Neural progenitor cell (in vitro differentiated cells): ENCODE data around the gene GLTP. TPM values are rescaled to one million over a fixed set of nuclear protein-coding genes. Genes with fewer than 3 reads are reported as not detected.

ENCODE experiments used
- DNase-seq: peaks from one replicate; pipeline ENCODE4 v3.0.0-alpha.2; 2016; ENCODE audit warnings: low spot score
- H2AFZ ChIP-seq: fragments of 200-600 bp; sonication (generic); replicated peaks from 2 replicates; pipeline ENCODE4 v1.6.1; 2016; ENCODE audit warnings: antibody characterized with exemption
- H3F3A ChIP-seq: fragments of 200-600 bp; sonication (generic); 2 replicates; pipeline ENCODE4 v1.6.1; 2016; ENCODE audit warnings: antibody characterized with exemption, low read depth
- H3K27ac ChIP-seq: fragments of 200-600 bp; sonication (generic); 2 replicates; pipeline ENCODE4 v1.5.1; 2016; ENCODE audit warnings: mild to moderate bottlenecking
- H3K27me3 ChIP-seq: fragments of 200-600 bp; sonication (generic); 2 replicates; pipeline ENCODE4 v1.6.1; 2016; ENCODE audit warnings: mild to moderate bottlenecking, moderate library complexity
- H3K36me3 ChIP-seq: fragments of 200-600 bp; sonication (generic); 2 replicates; pipeline ENCODE4 v1.5.1; 2016
- H3K4me1 ChIP-seq: fragments of 200-600 bp; sonication (generic); 2 replicates; pipeline ENCODE4 v1.6.1; 2016; ENCODE audit warnings: mixed run types
- H3K4me2 ChIP-seq: fragments of 200-600 bp; sonication (generic); 2 replicates; pipeline ENCODE4 v1.6.1; 2016
- H3K4me3 ChIP-seq: fragments of 200-600 bp; sonication (generic); 2 replicates; pipeline ENCODE4 v1.5.1; 2016
- H3K79me2 ChIP-seq: fragments of 200-600 bp; sonication (generic); 2 replicates; pipeline ENCODE4 v1.6.1; 2016; ENCODE audit warnings: low read depth
- H3K9ac ChIP-seq: fragments of 200-600 bp; sonication (generic); 2 replicates; pipeline ENCODE4 v1.6.1; 2016
- H3K9me3 ChIP-seq: fragments of 200-600 bp; sonication (generic); 2 replicates; pipeline ENCODE4 v1.5.1; 2016; ENCODE audit warnings: low read depth
- H4K20me1 ChIP-seq: fragments of 200-600 bp; sonication (generic); 2 replicates; pipeline ENCODE4 v1.6.1; 2016; ENCODE audit warnings: low read depth
- H3K27ac Mint-ChIP-seq: 3 replicates; pipeline ENCODE4 v1.8.0; 2021; ENCODE audit warnings: mixed read lengths
- H3K27me3 Mint-ChIP-seq: 2 replicates; pipeline ENCODE4 v1.8.0; 2022; ENCODE audit warnings: low read depth, mild to moderate bottlenecking, inconsistent platforms, moderate library complexity, mixed read lengths; ENCODE audit not compliant: insufficient read depth
- H3K36me3 Mint-ChIP-seq: 3 replicates; pipeline ENCODE4 v1.8.0; 2021; ENCODE audit warnings: mixed read lengths
- H3K4me1 Mint-ChIP-seq: 3 replicates; pipeline ENCODE4 v1.8.0; 2021; ENCODE audit warnings: mixed read lengths
- H3K4me3 Mint-ChIP-seq: 3 replicates; pipeline ENCODE4 v1.8.0; 2021; ENCODE audit warnings: mild to moderate bottlenecking, moderate library complexity, mixed read lengths
- H3K9me3 Mint-ChIP-seq: 3 replicates; pipeline ENCODE4 v1.8.0; 2020; ENCODE audit warnings: mixed read lengths
- CTCF ChIP-seq: fragments of 200-600 bp; sonication (generic); IDR thresholded peaks from 2 replicates; pipeline ENCODE4 v1.5.1; 2017; ENCODE audit warnings: antibody characterized with exemption, mild to moderate bottlenecking
- EZH2 ChIP-seq: fragments of 200-600 bp; sonication (generic); IDR thresholded peaks from 2 replicates; pipeline ENCODE4 v1.6.1; 2017; ENCODE audit warnings: antibody characterized with exemption, mild to moderate bottlenecking, moderate library complexity
- EZH2phosphoT487 ChIP-seq: fragments of 200-600 bp; sonication (generic); IDR thresholded peaks from 2 replicates; pipeline ENCODE4 v1.6.1; 2017; ENCODE audit warnings: antibody characterized with exemption
- total RNA-seq: library from RNA; depleted of rRNA; stranded (reverse); fragments of >200 nt; gene quantifications from 2 replicates; pipeline ENCODE4 v1.2.3, GENCODE V29; 2015; ENCODE audit warnings: low replicate concordance

The GLTP gene
- total RNA-seq, 1 donor from 2014 or later = 24.0 TPM

- Histone ChIP-seq H3K36me3 (no peaks in the 10 kb centered on the region), H3K9ac (no peak overlapping the region), H3K4me2 (no peak overlapping the region), H3K27ac (no peak overlapping the region), H3K4me3 (no peak overlapping the region), H3K79me2 (no peaks in the 10 kb centered on the region), H3F3A (peaks cover 9% of the 10 kb centered on the region), H3K4me1 (peaks cover 3% of the 10 kb centered on the region), H2AFZ (no peak overlapping the region), H4K20me1 (no peaks in the 10 kb centered on the region), H3K27me3 (no peaks in the 10 kb centered on the region), H3K9me3 (no peaks in the 10 kb centered on the region)
- Mint-ChIP-seq H3K4me1 (peaks cover 12% of the 10 kb centered on the region), H3K4me3 (no peak overlapping the region), H3K27ac (peak overlapping the region; percentile 92), H3K36me3 (no peaks in the 10 kb centered on the region), H3K9me3 (no peaks in the 10 kb centered on the region), H3K27me3 (peaks cover 12% of the 10 kb centered on the region)
- TF ChIP-seq EZH2phosphoT487 = no peak
- TF ChIP-seq CTCF = no peak
- TF ChIP-seq EZH2 = no peak
- no peak for DNase-seq
Measured at GRCh38 chr12:109818905-109819500, 61.3 kb downstream of the GLTP start.

- no peaks in the 10 kb centered on the region for H3K79me2 ChIP-seq
- H3K9ac ChIP-seq = no peak overlapping the region
- H3K27ac ChIP-seq = no peak overlapping the region
- TF ChIP-seq CTCF (no peak), EZH2phosphoT487 (no peak), EZH2 (no peak)
- Mint-ChIP-seq H3K4me1 (peaks cover 7% of the 10 kb centered on the region), H3K9me3 (no peaks in the 10 kb centered on the region), H3K27ac (no peak overlapping the region), H3K36me3 (no peaks in the 10 kb centered on the region), H3K4me3 (no peak overlapping the region), H3K27me3 (peaks cover 12% of the 10 kb centered on the region)
- no peak overlapping the region for H3K4me2 ChIP-seq
- H3K4me3 ChIP-seq = no peak overlapping the region
- no peaks in the 10 kb centered on the region for H3K36me3 ChIP-seq
- H3K27me3 ChIP-seq = no peaks in the 10 kb centered on the region
- H3F3A ChIP-seq = peaks cover 5% of the 10 kb centered on the region
- no peaks in the 10 kb centered on the region for H3K9me3 ChIP-seq
- no peak for DNase-seq
- H2AFZ ChIP-seq = no peak overlapping the region
- H3K4me1 ChIP-seq = peaks cover 3% of the 10 kb centered on the region
- no peaks in the 10 kb centered on the region for H4K20me1 ChIP-seq
Measured at GRCh38 chr12:109818253-109818652, 62.1 kb downstream of the GLTP start.

GRCh38 chr12:109817627-109818231, 62.6 kb downstream of the GLTP start:
- H3K9me3 Mint-ChIP-seq = no peaks in the 10 kb centered on the region
- peaks cover 6% of the 10 kb centered on the region for H3K4me1 Mint-ChIP-seq

More at GRCh38 chr12:109817627-109818231, 62.6 kb downstream of the GLTP start:
- H3K27ac Mint-ChIP-seq = no peak overlapping the region
- Histone ChIP-seq H3K4me1 (peaks cover 3% of the 10 kb centered on the region), H3K9ac (no peak overlapping the region), H4K20me1 (no peaks in the 10 kb centered on the region), H3K4me3 (no peak overlapping the region), H3K4me2 (no peak overlapping the region), H3K36me3 (no peaks in the 10 kb centered on the region), H2AFZ (no peak overlapping the region), H3K27ac (no peak overlapping the region), H3K79me2 (no peaks in the 10 kb centered on the region), H3K9me3 (no peaks in the 10 kb centered on the region), H3F3A (peaks cover 3% of the 10 kb centered on the region), H3K27me3 (no peaks in the 10 kb centered on the region)
- DNase-seq = no peak
- no peaks in the 10 kb centered on the region for H3K36me3 Mint-ChIP-seq
- TF ChIP-seq EZH2 (no peak), EZH2phosphoT487 (no peak), CTCF (no peak)
- no peak overlapping the region for H3K4me3 Mint-ChIP-seq
- peaks cover 12% of the 10 kb centered on the region for H3K27me3 Mint-ChIP-seq
